VCaP (cell line): ENCODE results near the gene APOM.

Source experiments
- H3K27ac ChIP-seq: fragments of 450-650 bp; 2 replicates; pipeline ENCODE4 v1.5.1; 2017
- CTCF ChIP-seq: fragments of 450-650 bp; conservative IDR thresholded peaks from 2 replicates; pipeline ENCODE4 v1.5.1; 2017; ENCODE audit warnings: mild to moderate bottlenecking, moderate library complexity

Gene APOM

GRCh38 chr6:31640612-31641011, 15.1 kb upstream of the APOM start:
- TF ChIP-seq CTCF: no peak

GRCh38 chr6:31641370-31641769, 14.3 kb upstream of the APOM start:
- H3K27ac ChIP-seq: no peak overlapping the region
- no peak for TF ChIP-seq CTCF

More at GRCh38 chr6:31640612-31641011, 15.1 kb upstream of the APOM start:
- H3K27ac ChIP-seq: no peak overlapping the region

GRCh38 chr6:31642798-31643570, 12.7 kb upstream of the APOM start:
- no peak overlapping the region for H3K27ac ChIP-seq
- TF ChIP-seq CTCF: no peak

GRCh38 chr6:31643818-31644454, 11.8 kb upstream of the APOM start:
- no peak overlapping the region for H3K27ac ChIP-seq
- TF ChIP-seq CTCF: no peak

- TF ChIP-seq CTCF: no peak
- H3K27ac ChIP-seq: no peak overlapping the region
Observed at GRCh38 chr6:31645325-31645724, 10.4 kb upstream of the APOM start.

- no peak for TF ChIP-seq CTCF
- peak overlapping the region; percentile 97 for H3K27ac ChIP-seq
Observed at GRCh38 chr6:31651602-31652191, 4.0 kb upstream of the APOM start.

- peak overlapping the region; percentile 97 for H3K27ac ChIP-seq
- no peak for TF ChIP-seq CTCF
Observed at GRCh38 chr6:31652925-31653724, 2.6 kb upstream of the APOM start.
